GM23338 (cell line): Measurements from ENCODE around the gene OR2V2. TPM values are rescaled to one million over a fixed set of nuclear protein-coding genes. Genes with fewer than 3 reads are reported as not detected.

Experiments
- ATAC-seq: fragments of 200-7000 bp; cut with Tn5 transposase; 3 replicates; pipeline ENCODE4 v1.9.1; 2020
- DNase-seq: peaks from one replicate; pipeline ENCODE4 v3.0.0-alpha.2; 2015; ENCODE audit warnings: low spot score
- H2AFZ ChIP-seq: fragments of 200-600 bp; sonication (generic); 2 replicates; pipeline ENCODE4 v1.8.0; 2016; ENCODE audit warnings: antibody characterized with exemption, mild to moderate bottlenecking, moderate library complexity
- H3F3A ChIP-seq: fragments of 200-600 bp; sonication (generic); replicated peaks from 2 replicates; pipeline ENCODE4 v1.8.0; 2017; ENCODE audit warnings: antibody characterized with exemption, mixed run types, low read depth
- H3K27ac ChIP-seq: fragments of 200-600 bp; sonication (generic); 2 replicates; pipeline ENCODE4 v1.6.1; 2016; ENCODE audit warnings: low read depth
- H3K27me3 ChIP-seq: fragments of 200-600 bp; sonication (generic); 2 replicates; pipeline ENCODE4 v1.8.0; 2016; ENCODE audit warnings: mild to moderate bottlenecking, mixed run types, moderate library complexity; ENCODE audit not compliant: insufficient read depth
- H3K36me3 ChIP-seq: fragments of 200-600 bp; sonication (generic); 2 replicates; pipeline ENCODE4 v1.8.0; 2016; ENCODE audit warnings: mild to moderate bottlenecking; ENCODE audit not compliant: insufficient read depth
- H3K4me1 ChIP-seq: fragments of 200-600 bp; sonication (generic); 2 replicates; pipeline ENCODE4 v1.8.0; 2016; ENCODE audit warnings: mild to moderate bottlenecking, moderate library complexity; ENCODE audit not compliant: insufficient read depth
- H3K4me2 ChIP-seq: fragments of 200-600 bp; sonication (generic); 2 replicates; pipeline ENCODE4 v1.7.1; 2017; ENCODE audit warnings: mixed run types
- H3K4me3 ChIP-seq: fragments of 200-600 bp; sonication (generic); 2 replicates; pipeline ENCODE4 v1.6.1; 2016; ENCODE audit warnings: mixed run types
- H3K79me2 ChIP-seq: fragments of 200-600 bp; sonication (generic); replicated peaks from 2 replicates; pipeline ENCODE4 v1.8.0; 2017; ENCODE audit warnings: mild to moderate bottlenecking; ENCODE audit not compliant: insufficient read depth
- H3K9me2 ChIP-seq: fragments of 200-600 bp; sonication (generic); 2 replicates; pipeline ENCODE4 v1.8.0; 2017; ENCODE audit not compliant: insufficient read depth
- H4K20me1 ChIP-seq: fragments of 200-600 bp; sonication (generic); replicated peaks from 2 replicates; pipeline ENCODE4 v1.8.0; 2017; ENCODE audit warnings: mild to moderate bottlenecking; ENCODE audit not compliant: insufficient read depth
- H3K27ac Mint-ChIP-seq: 2 replicates; pipeline ENCODE4 v1.8.0; 2020; ENCODE audit warnings: inconsistent platforms, mild to moderate bottlenecking, moderate library complexity, mixed read lengths
- H3K27me3 Mint-ChIP-seq: 3 replicates; pipeline ENCODE4 v1.8.0; 2022; ENCODE audit warnings: low read depth, mild to moderate bottlenecking, moderate library complexity, mixed read lengths, inconsistent platforms; ENCODE audit not compliant: insufficient read depth, poor library complexity
- H3K36me3 Mint-ChIP-seq: 3 replicates; pipeline ENCODE4 v1.8.0; 2021; ENCODE audit warnings: low read depth, mild to moderate bottlenecking, inconsistent platforms, moderate library complexity, mixed read lengths
- H3K4me1 Mint-ChIP-seq: 3 replicates; pipeline ENCODE4 v1.8.0; 2020; ENCODE audit warnings: mild to moderate bottlenecking, inconsistent platforms, mixed read lengths
- H3K4me3 Mint-ChIP-seq: 3 replicates; pipeline ENCODE4 v1.8.0; 2021; ENCODE audit warnings: moderate library complexity, mild to moderate bottlenecking, inconsistent platforms, mixed read lengths
- H3K9me3 Mint-ChIP-seq: 3 replicates; pipeline ENCODE4 v1.8.0; 2020; ENCODE audit warnings: moderate library complexity, mild to moderate bottlenecking, inconsistent platforms, mixed read lengths
- CREB1 ChIP-seq: fragments of 250-450 bp; sonication (Bioruptor Pico); IDR thresholded peaks from 2 replicates; pipeline ENCODE4 v1.5.0; 2020; ENCODE audit warnings: low read depth, mild to moderate bottlenecking, moderate library complexity
- EZH2 ChIP-seq: fragments of 200-600 bp; sonication (generic); IDR thresholded peaks from one replicate; pipeline ENCODE4 v1.8.0; 2017; ENCODE audit warnings: antibody characterized with exemption, mild to moderate bottlenecking, low read depth; ENCODE audit not compliant: unreplicated experiment
- NANOG ChIP-seq: IDR thresholded peaks from 2 replicates; pipeline ENCODE4 v1.6.1; 2016; ENCODE audit warnings: antibody characterized with exemption, borderline replicate concordance
- POLR2AphosphoS5 ChIP-seq: IDR thresholded peaks from 2 replicates; pipeline ENCODE4 v1.6.1; 2016; ENCODE audit warnings: antibody characterized with exemption, low read depth
- polyA plus RNA-seq: library from polyadenylated mRNA; unstranded; fragments of >200 nt; fragmentation: Nextera tagmentation; extraction: Ambion mirVana; gene quantifications from 2 replicates; pipeline ENCODE4 v1.2.1, GENCODE V29; 2016
- total RNA-seq: library from RNA; depleted of rRNA; stranded (reverse); fragments of >200 nt; shearing (Covaris generic); gene quantifications from 2 replicates; pipeline ENCODE4 v1.2.3, GENCODE V29; 2014
- TF ChIP-seq, protein P1 (sequence below), 2 experiments: fragments of 200-600 bp in 1 of 2; sonication (generic) in 1 of 2; conservative IDR thresholded peaks; 2 replicates each; pipeline versions ENCODE4 v1.5.1 to v1.6.1; 2016 to 2017; ENCODE audit warnings: antibody characterized with exemption in 2 of 2, low read depth in 2 of 2, mild to moderate bottlenecking in 2 of 2, moderate library complexity in 1 of 2
- TF ChIP-seq, protein P2 (sequence below): IDR thresholded peaks from 2 replicates; pipeline ENCODE4 v1.6.1; 2016; ENCODE audit warnings: antibody characterized with exemption
- TF ChIP-seq, protein P3 (sequence below): IDR thresholded peaks from one replicate; pipeline ENCODE4 v1.6.1; 2018; ENCODE audit warnings: antibody characterized with exemption; ENCODE audit not compliant: unreplicated experiment

OR2V2 gene
- total and polyA plus RNA-seq, 2 experiments from 2014 or later = not detected

DNA sequence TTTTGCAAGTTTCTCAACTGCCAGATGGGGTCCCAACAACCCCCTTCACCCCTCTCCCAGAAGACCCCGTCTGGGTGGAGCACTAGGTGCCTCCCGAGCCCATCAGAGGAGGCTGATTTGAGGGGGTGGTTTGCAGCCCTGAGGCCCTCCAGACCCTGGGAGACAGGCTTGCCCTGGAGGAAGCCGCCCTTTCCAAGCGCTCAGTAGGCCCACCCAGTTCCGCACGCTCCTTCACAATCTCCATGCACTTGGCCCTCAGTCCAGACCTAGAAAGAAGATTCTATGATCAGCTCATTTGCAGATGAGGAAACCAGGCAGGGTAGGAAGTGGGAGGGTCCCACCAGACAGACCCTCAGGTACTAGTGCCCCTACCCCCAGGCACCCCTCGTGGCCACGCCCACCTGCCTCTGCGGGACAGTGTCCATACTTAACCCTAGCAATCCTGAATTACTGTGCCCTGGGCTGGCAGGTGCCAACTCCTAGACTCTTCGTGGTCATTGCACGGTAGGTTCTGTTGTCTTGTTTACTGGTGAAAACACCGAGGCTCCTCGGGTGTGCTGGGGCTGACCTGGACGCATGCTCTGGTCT is 38.7 kb upstream of the OR2V2 start:
- H3K4me1 ChIP-seq = peaks cover 22% of the 10 kb centered on the region
- H3K27ac Mint-ChIP-seq = no peak overlapping the region
- H4K20me1 ChIP-seq = no peaks in the 10 kb centered on the region
- TF ChIP-seq, protein P1, sequence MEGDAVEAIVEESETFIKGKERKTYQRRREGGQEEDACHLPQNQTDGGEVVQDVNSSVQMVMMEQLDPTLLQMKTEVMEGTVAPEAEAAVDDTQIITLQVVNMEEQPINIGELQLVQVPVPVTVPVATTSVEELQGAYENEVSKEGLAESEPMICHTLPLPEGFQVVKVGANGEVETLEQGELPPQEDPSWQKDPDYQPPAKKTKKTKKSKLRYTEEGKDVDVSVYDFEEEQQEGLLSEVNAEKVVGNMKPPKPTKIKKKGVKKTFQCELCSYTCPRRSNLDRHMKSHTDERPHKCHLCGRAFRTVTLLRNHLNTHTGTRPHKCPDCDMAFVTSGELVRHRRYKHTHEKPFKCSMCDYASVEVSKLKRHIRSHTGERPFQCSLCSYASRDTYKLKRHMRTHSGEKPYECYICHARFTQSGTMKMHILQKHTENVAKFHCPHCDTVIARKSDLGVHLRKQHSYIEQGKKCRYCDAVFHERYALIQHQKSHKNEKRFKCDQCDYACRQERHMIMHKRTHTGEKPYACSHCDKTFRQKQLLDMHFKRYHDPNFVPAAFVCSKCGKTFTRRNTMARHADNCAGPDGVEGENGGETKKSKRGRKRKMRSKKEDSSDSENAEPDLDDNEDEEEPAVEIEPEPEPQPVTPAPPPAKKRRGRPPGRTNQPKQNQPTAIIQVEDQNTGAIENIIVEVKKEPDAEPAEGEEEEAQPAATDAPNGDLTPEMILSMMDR (conservative IDR thresholded peaks at IDR 0.05; ENCODE audit: low read depth in 2 of 2) = no peak
- TF ChIP-seq, protein P2, sequence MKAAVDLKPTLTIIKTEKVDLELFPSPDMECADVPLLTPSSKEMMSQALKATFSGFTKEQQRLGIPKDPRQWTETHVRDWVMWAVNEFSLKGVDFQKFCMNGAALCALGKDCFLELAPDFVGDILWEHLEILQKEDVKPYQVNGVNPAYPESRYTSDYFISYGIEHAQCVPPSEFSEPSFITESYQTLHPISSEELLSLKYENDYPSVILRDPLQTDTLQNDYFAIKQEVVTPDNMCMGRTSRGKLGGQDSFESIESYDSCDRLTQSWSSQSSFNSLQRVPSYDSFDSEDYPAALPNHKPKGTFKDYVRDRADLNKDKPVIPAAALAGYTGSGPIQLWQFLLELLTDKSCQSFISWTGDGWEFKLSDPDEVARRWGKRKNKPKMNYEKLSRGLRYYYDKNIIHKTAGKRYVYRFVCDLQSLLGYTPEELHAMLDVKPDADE = no peak
- no peak for TF ChIP-seq EZH2
- no peak for TF ChIP-seq NANOG
- TF ChIP-seq, protein P3, sequence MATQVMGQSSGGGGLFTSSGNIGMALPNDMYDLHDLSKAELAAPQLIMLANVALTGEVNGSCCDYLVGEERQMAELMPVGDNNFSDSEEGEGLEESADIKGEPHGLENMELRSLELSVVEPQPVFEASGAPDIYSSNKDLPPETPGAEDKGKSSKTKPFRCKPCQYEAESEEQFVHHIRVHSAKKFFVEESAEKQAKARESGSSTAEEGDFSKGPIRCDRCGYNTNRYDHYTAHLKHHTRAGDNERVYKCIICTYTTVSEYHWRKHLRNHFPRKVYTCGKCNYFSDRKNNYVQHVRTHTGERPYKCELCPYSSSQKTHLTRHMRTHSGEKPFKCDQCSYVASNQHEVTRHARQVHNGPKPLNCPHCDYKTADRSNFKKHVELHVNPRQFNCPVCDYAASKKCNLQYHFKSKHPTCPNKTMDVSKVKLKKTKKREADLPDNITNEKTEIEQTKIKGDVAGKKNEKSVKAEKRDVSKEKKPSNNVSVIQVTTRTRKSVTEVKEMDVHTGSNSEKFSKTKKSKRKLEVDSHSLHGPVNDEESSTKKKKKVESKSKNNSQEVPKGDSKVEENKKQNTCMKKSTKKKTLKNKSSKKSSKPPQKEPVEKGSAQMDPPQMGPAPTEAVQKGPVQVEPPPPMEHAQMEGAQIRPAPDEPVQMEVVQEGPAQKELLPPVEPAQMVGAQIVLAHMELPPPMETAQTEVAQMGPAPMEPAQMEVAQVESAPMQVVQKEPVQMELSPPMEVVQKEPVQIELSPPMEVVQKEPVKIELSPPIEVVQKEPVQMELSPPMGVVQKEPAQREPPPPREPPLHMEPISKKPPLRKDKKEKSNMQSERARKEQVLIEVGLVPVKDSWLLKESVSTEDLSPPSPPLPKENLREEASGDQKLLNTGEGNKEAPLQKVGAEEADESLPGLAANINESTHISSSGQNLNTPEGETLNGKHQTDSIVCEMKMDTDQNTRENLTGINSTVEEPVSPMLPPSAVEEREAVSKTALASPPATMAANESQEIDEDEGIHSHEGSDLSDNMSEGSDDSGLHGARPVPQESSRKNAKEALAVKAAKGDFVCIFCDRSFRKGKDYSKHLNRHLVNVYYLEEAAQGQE = no peak
- TF ChIP-seq POLR2AphosphoS5 = no peak
- DNase-seq = no peak
- H2AFZ ChIP-seq = no peak overlapping the region
- no peaks in the 10 kb centered on the region for H3K9me2 ChIP-seq
- peaks cover 30% of the 10 kb centered on the region for H3K4me1 Mint-ChIP-seq
- H3K36me3 ChIP-seq = no peaks in the 10 kb centered on the region
- H3K9me3 Mint-ChIP-seq = no peaks in the 10 kb centered on the region
- H3K27me3 Mint-ChIP-seq = peaks cover 28% of the 10 kb centered on the region
- H3K36me3 Mint-ChIP-seq = no peaks in the 10 kb centered on the region
- no peaks in the 10 kb centered on the region for H3F3A ChIP-seq
- H3K4me2 ChIP-seq = no peak overlapping the region; the same call in 1 of the 2 replicates
- H3K79me2 ChIP-seq = no peaks in the 10 kb centered on the region
- H3K27me3 ChIP-seq = peaks cover 46% of the 10 kb centered on the region
- H3K4me3 ChIP-seq = no peak overlapping the region
- no peak for ATAC-seq
- H3K27ac ChIP-seq = no peak overlapping the region
- no peak overlapping the region for H3K4me3 Mint-ChIP-seq

DNA sequence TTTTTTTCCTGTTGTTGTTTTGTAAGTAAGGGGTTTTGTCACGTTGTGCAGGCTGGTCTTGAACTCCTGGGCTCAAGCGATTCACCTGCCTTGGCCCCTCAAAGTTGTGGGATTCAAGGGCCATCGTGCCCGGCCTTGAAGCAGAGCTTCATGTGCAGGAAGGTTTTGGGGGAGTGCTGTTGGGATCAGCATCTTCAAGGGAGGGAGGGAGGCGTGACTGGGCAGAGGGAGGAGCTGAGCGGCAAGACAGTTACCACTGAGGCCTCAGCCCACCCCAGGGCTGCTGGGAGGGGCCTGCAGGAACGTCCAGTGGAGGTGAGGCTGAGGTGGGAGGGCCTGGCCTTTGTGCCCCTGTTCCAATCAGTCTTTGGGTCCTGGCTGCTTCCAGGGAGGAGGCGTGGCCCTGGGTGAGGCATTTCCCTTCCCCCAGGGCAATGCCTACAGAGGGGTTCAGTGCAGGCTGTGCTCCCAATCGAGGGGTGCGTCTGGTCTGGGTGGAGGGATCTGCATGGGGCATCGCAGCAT is 37.8 kb upstream of the OR2V2 start:
- Histone ChIP-seq H3K79me2 (no peaks in the 10 kb centered on the region), H3K27me3 (peaks cover 48% of the 10 kb centered on the region), H3K36me3 (no peaks in the 10 kb centered on the region), H3K4me3 (0 out of 2 replicates have a peak overlapping the region, but pooled peaks have one; percentile 26), H3K4me1 (peaks cover 26% of the 10 kb centered on the region), H2AFZ (0 out of 2 replicates have a peak overlapping the region, but pooled peaks have one; percentile 59), H3K4me2 (peak overlapping the region; percentile 65; the same call in 1 of the 2 replicates), H3K9me2 (no peaks in the 10 kb centered on the region), H3F3A (no peaks in the 10 kb centered on the region), H4K20me1 (no peaks in the 10 kb centered on the region), H3K27ac (no peak overlapping the region)
- H3K36me3 Mint-ChIP-seq = peaks cover 3% of the 10 kb centered on the region; the same call in 1 of the 3 replicates
- peaks cover 31% of the 10 kb centered on the region for H3K27me3 Mint-ChIP-seq
- H3K9me3 Mint-ChIP-seq = peaks cover 8% of the 10 kb centered on the region; the same call in 2 of the 3 replicates
- TF ChIP-seq POLR2AphosphoS5 (0 out of 2 replicates have a peak, but pooled peaks have one; percentile 20), CREB1 (no peak)
- no peak overlapping the region for H3K27ac Mint-ChIP-seq
- peak; percentile 88 for DNase-seq
- H3K4me3 Mint-ChIP-seq = no peak overlapping the region
- peak; percentile 94 for ATAC-seq
- peaks cover 28% of the 10 kb centered on the region for H3K4me1 Mint-ChIP-seq
